HL-60/S4 treated with phorbol 12-myristate 13-acetate at 8.2 ng/mL for 4 days and 3 days (cell line): ENCODE data around the gene NUP50.

Experiments
- in situ Hi-C: fragments of 300-500 bp; cut with MboI; formaldehyde crosslinking; loops from 2 replicates; pipeline ENCODE4 v1.15.0; 2022; ENCODE audit warnings: low sequenced_read_pairs

Gene NUP50

GRCh38 chr22:45208696-45208992 is 44.9 kb downstream of the NUP50 start:
- in situ Hi-C loops = no loop called here

- in situ Hi-C loops = no loop called here
Observed at GRCh38 chr22:45208993-45209838, 45.5 kb downstream of the NUP50 start.

GRCh38 chr22:45210174-45210573 is 46.4 kb downstream of the NUP50 start:
- in situ Hi-C loops = no loop called here

GRCh38 chr22:45210577-45210976 is 46.9 kb downstream of the NUP50 start:
- in situ Hi-C loops = no loop called here

GRCh38 chr22:45210991-45211390 is 47.3 kb downstream of the NUP50 start:
- in situ Hi-C loops = no loop called here

GRCh38 chr22:45211435-45211834 is 47.7 kb downstream of the NUP50 start:
- in situ Hi-C loops = no loop called here

- in situ Hi-C loops = no loop called here
Observed at GRCh38 chr22:45211848-45212247, 48.1 kb downstream of the NUP50 start.

- in situ Hi-C loops = no loop called here
Observed at GRCh38 chr22:45212306-45212709, 48.6 kb downstream of the NUP50 start.

- in situ Hi-C loops = no loop called here
Observed at GRCh38 chr22:45212992-45213751, 49.4 kb downstream of the NUP50 start.

- in situ Hi-C loops = no loop called here
Observed at GRCh38 chr22:45216133-45217003, 52.6 kb downstream of the NUP50 start.

GRCh38 chr22:45217345-45217744 is 53.6 kb downstream of the NUP50 start:
- in situ Hi-C loops = no loop called here

- in situ Hi-C loops = no loop called here
Observed at GRCh38 chr22:45217806-45218205, 54.1 kb downstream of the NUP50 start.

GRCh38 chr22:45218976-45219375 is 55.3 kb downstream of the NUP50 start:
- in situ Hi-C loops = no loop called here

- in situ Hi-C loops = no loop called here
Observed at GRCh38 chr22:45221201-45221600, 57.5 kb downstream of the NUP50 start.

GRCh38 chr22:45223304-45224117 is 59.8 kb downstream of the NUP50 start:
- in situ Hi-C loops = no loop called here

- in situ Hi-C loops = no loop called here
Observed at GRCh38 chr22:45224331-45224730, 60.6 kb downstream of the NUP50 start.

GRCh38 chr22:45224988-45225731 is 61.4 kb downstream of the NUP50 start:
- in situ Hi-C loops = no loop called here

GRCh38 chr22:45225732-45226502 is 62.2 kb downstream of the NUP50 start:
- in situ Hi-C loops = no loop called here
